ENCODE results near the gene PHYKPL. TPM values are rescaled to one million over a fixed set of nuclear protein-coding genes. Genes with fewer than 3 reads are reported as not detected.

Gene PHYKPL
- total and polyA plus RNA-seq, 2 of the 4 experiments (the other 2 are of a cell fraction) = 10.0 to 24.5 TPM

- no TSS peak for BruUV-seq (replicated peaks)
- H3K4me3 ChIP-seq (ENCODE audit: insufficient read depth, low read depth, low read length) = no peak overlapping the region
- no peak overlapping the region for H2BK15ac ChIP-seq (ENCODE audit: low read depth, low read length)
- H3K9me3 ChIP-seq (ENCODE audit: control insufficient read depth, insufficient read depth, low read length) = no peaks in the 10 kb centered on the region
- H3K4me2 ChIP-seq (ENCODE audit: low read depth, low read length) = no peak overlapping the region
- no peak for ATAC-seq (ENCODE audit: low read depth)
- H2AFZ ChIP-seq (replicated peaks; ENCODE audit: low read length, poor library complexity) = peak overlapping the region; percentile 21
- dilution Hi-C loops (cut with HindIII; ENCODE audit: low sequenced_read_pairs, unreplicated experiment) (no loop called here), in situ Hi-C loops (cut with MboI; ENCODE audit: low sequenced_read_pairs) (no loop called here), intact Hi-C loops (cut with micrococcal nuclease) (no loop called here)
- no peaks in the 10 kb centered on the region for H3K36me3 ChIP-seq (ENCODE audit: control insufficient read depth, insufficient read depth, low read length)
- H3K23ac ChIP-seq (ENCODE audit: low read depth, low read length) = no peak overlapping the region
- no peak overlapping the region for H2BK120ac ChIP-seq (ENCODE audit: low read depth, low read length)
- H4K20me1 ChIP-seq (ENCODE audit: insufficient read depth, low read length) = no peaks in the 10 kb centered on the region
- no peak overlapping the region for H3K27ac ChIP-seq (ENCODE audit: insufficient read depth, low read length)
- no peaks in the 10 kb centered on the region for H3K79me1 ChIP-seq (ENCODE audit: low read depth in 1 of 2, low read length in 2 of 2)
- TF ChIP-seq RAD21 (IDR thresholded peaks at IDR 0.05; ENCODE audit: low read length) (no peak), SMC3 (IDR thresholded peaks at IDR 0.05; ENCODE audit: low read depth, low read length) (no peak), RFX5 (IDR thresholded peaks at IDR 0.05; ENCODE audit: low read depth, low read length) (no peak), CHD1 (IDR thresholded peaks at IDR 0.05; ENCODE audit: low read depth, low read length) (no peak), NFE2L2 (IDR thresholded peaks at IDR 0.05; ENCODE audit: low read depth, low read length) (no peak), ELK1 (IDR thresholded peaks at IDR 0.05; ENCODE audit: borderline replicate concordance, low read depth, low read length) (no peak), MAZ (IDR thresholded peaks at IDR 0.05; ENCODE audit: borderline replicate concordance, low read depth, low read length) (no peak), BHLHE40 (IDR thresholded peaks at IDR 0.05; ENCODE audit: low read depth, low read length) (no peak), USF2 (IDR thresholded peaks at IDR 0.05; ENCODE audit: low read depth, low read length) (no peak), MXI1 (IDR thresholded peaks at IDR 0.05; ENCODE audit: borderline replicate concordance, low read depth, low read length) (no peak), MAFK (IDR thresholded peaks at IDR 0.05; ENCODE audit: low read depth, low read length) (no peak), RCOR1 (IDR thresholded peaks at IDR 0.05; ENCODE audit: insufficient replicate concordance, low read length) (no peak), CEBPB (IDR thresholded peaks at IDR 0.05; ENCODE audit: low read depth, low read length) (no peak), POLR2A (IDR thresholded peaks at IDR 0.05; ENCODE audit: low read depth, low read length) (no peak), FOS (IDR thresholded peaks at IDR 0.05; ENCODE audit: low read depth, low read length) (no peak), CTCF (conservative IDR thresholded peaks at IDR 0.05; ENCODE audit: low read depth, low read length) (no peak)
- ChIA-PET CTCF (no interaction called here), POLR2A (ENCODE audit: unreplicated experiment) (no interaction called here)
- no peak overlapping the region for H2BK20ac ChIP-seq (ENCODE audit: low read depth, low read length)
- no peak overlapping the region for H2BK5ac ChIP-seq (ENCODE audit: low read depth, low read length, poor library complexity, severe bottlenecking)
- no peak overlapping the region for H3K14ac ChIP-seq (replicated peaks; ENCODE audit: low read depth, low read length)
- no peaks in the 10 kb centered on the region for H3K9me1 ChIP-seq (ENCODE audit: insufficient read depth, low read length)
- DNase-seq = no peak
- no peak overlapping the region for H4K5ac ChIP-seq (ENCODE audit: low read depth, low read length)
- 90% methylated on average over 2 of the region's 15 CpGs; no CpG with 5 or more reads in 1 of the 2 experiments for WGBS, 2 experiments (ENCODE audit: extremely low coverage in 2 of 2, insufficient read length in 1 of 2)
- peaks cover 2% of the 10 kb centered on the region; the same call in 1 of the 2 replicates for H3K4me1 ChIP-seq (ENCODE audit: control insufficient read depth, insufficient read depth, low read length)
- H3K4ac ChIP-seq (ENCODE audit: low read depth, low read length) = no peak overlapping the region
- no peak overlapping the region for H3K56ac ChIP-seq (ENCODE audit: extremely low read depth, insufficient read depth, low read length)
- no peak overlapping the region for H4K91ac ChIP-seq (ENCODE audit: insufficient read depth, low read depth, low read length)
- H2AK5ac ChIP-seq (ENCODE audit: low read depth, low read length) = no peak overlapping the region
- H3K18ac ChIP-seq (ENCODE audit: low read depth, low read length) = no peak overlapping the region
- H4K8ac ChIP-seq (ENCODE audit: low read depth in 2 of 2, low read length in 2 of 2) = no peak overlapping the region
- no peaks in the 10 kb centered on the region; the same call in 1 of the 2 replicates for H3K27me3 ChIP-seq (ENCODE audit: control insufficient read depth, insufficient read depth, low read length)
- H2AK9ac ChIP-seq (replicated peaks; ENCODE audit: low read depth, low read length, poor library complexity) = no peak overlapping the region
- no peak overlapping the region for H3K9ac ChIP-seq (ENCODE audit: low read depth, low read length)
These were observed 9.2 kb upstream of the PHYKPL start for GRCh38 chr5:178241688-178242231.

All from IMR-90 (cell line).